OCI-LY7 (cell line): ENCODE results near the gene NOP16. TPM values are rescaled to one million over a fixed set of nuclear protein-coding genes. Genes with fewer than 3 reads are reported as not detected.

Experiments used
- BruUV-seq: library from RNA; stranded (reverse); fragments of 400-500 nt; replicated peaks from 2 replicates; lab custom pipeline; 2021; lab: Mats Ljungman, UMichigan
- CTCF ChIA-PET: fragments of 300-600 bp; sonication (Branson Sonifier 250); formaldehyde crosslinking; loops from one replicate; lab custom pipeline; 2022; ENCODE audit warnings: antibody characterized with exemption; ENCODE audit not compliant: unreplicated experiment; lab: Charles Lee
- POLR2A ChIA-PET: fragments of 300-600 bp; sonication (Branson Sonifier 250); formaldehyde crosslinking; loops from one replicate; lab custom pipeline; 2022; ENCODE audit warnings: antibody characterized with exemption; lab: Charles Lee
- DNase-seq: peaks from one replicate; pipeline ENCODE4 v3.0.0-alpha.2; 2015; ENCODE audit warnings: low spot score
- H2AFZ ChIP-seq: fragments of 200-600 bp; sonication (generic), shearing (Covaris generic); 2 replicates; pipeline ENCODE4 v1.6.1; 2014; ENCODE audit warnings: mild to moderate bottlenecking, antibody characterized with exemption, low read length, moderate library complexity
- H3K27ac ChIP-seq: fragments of 200-600 bp; sonication (generic); 2 replicates; pipeline ENCODE4 v1.5.1; 2014; ENCODE audit warnings: mixed run types, low read depth, mild to moderate bottlenecking, moderate library complexity, low read length, inconsistent platforms; ENCODE audit not compliant: poor library complexity, severe bottlenecking
- H3K36me3 ChIP-seq: fragments of 200-600 bp; sonication (generic); 2 replicates; pipeline ENCODE4 v1.6.1; 2014; ENCODE audit warnings: mild to moderate bottlenecking, antibody characterized with exemption, low read length, moderate library complexity, mixed read lengths; ENCODE audit not compliant: insufficient read depth
- H3K4me1 ChIP-seq: fragments of 200-600 bp; sonication (generic); 2 replicates; pipeline ENCODE4 v1.5.1; 2014; ENCODE audit warnings: mild to moderate bottlenecking, low read length; ENCODE audit not compliant: insufficient read depth, poor library complexity, severe bottlenecking
- H3K4me2 ChIP-seq: fragments of 200-600 bp; sonication (generic); 2 replicates; pipeline ENCODE4 v1.6.1; 2014; ENCODE audit warnings: mild to moderate bottlenecking, low read length
- H3K4me3 ChIP-seq: fragments of 200-600 bp; sonication (generic); 2 replicates; pipeline ENCODE4 v1.5.1; 2014; ENCODE audit warnings: mild to moderate bottlenecking, low read depth, low read length; ENCODE audit not compliant: poor library complexity, severe bottlenecking
- H3K79me2 ChIP-seq: fragments of 200-600 bp; sonication (generic); 2 replicates; pipeline ENCODE4 v1.6.1; 2016; ENCODE audit warnings: low read depth, mild to moderate bottlenecking, low read length, moderate library complexity, mixed read lengths; ENCODE audit not compliant: insufficient read depth
- H3K9me2 ChIP-seq: fragments of 200-600 bp; sonication (generic); 2 replicates; pipeline ENCODE4 v1.6.1; 2016; ENCODE audit warnings: mild to moderate bottlenecking, low read length, mixed read lengths; ENCODE audit not compliant: insufficient read depth
- H3K9me3 ChIP-seq: fragments of 200-600 bp; sonication (generic); 2 replicates; pipeline ENCODE4 v1.6.1; 2014; ENCODE audit warnings: mild to moderate bottlenecking, mixed run types, low read length, mixed read lengths
- H4K20me1 ChIP-seq: fragments of 200-600 bp; sonication (generic); 2 replicates; pipeline ENCODE4 v1.6.1; 2014; ENCODE audit warnings: mild to moderate bottlenecking, antibody characterized with exemption, low read length, moderate library complexity, mixed read lengths; ENCODE audit not compliant: insufficient read depth
- CTCF ChIP-seq: fragments of 200-600 bp; sonication (generic); conservative IDR thresholded peaks from 2 replicates; pipeline ENCODE4 v1.5.1; 2014; ENCODE audit warnings: mild to moderate bottlenecking, antibody characterized with exemption, low read length, moderate library complexity, mixed read lengths
- EZH2phosphoT487 ChIP-seq: fragments of 200-600 bp; sonication (generic); IDR thresholded peaks from 2 replicates; pipeline ENCODE4 v1.6.1; 2018; ENCODE audit warnings: low read depth, borderline replicate concordance, mild to moderate bottlenecking, mixed run types, antibody characterized with exemption, low read length, moderate library complexity, mixed read lengths
- intact Hi-C: fragments of 100-400 bp; cut with micrococcal nuclease; formaldehyde crosslinking; loops from one replicate; pipeline ENCODE4 v1.10.0; 2022; ENCODE audit not compliant: unreplicated experiment
- total RNA-seq, 2 experiments: library from RNA; depleted of rRNA in 1 of 2; stranded (reverse); fragments of >200 nt in 1 of 2; shearing (Covaris generic) in 1 of 2; gene quantifications; 2 replicates each; pipeline ENCODE4 v1.2.3, GENCODE V29; 2014 to 2022

NOP16 gene
- total RNA-seq, 2 experiments from 2014 or later = 83.8 to 86.4 TPM

- DNase-seq = no peak
- no peaks in the 10 kb centered on the region for H3K79me2 ChIP-seq
- intact Hi-C loops = no loop called here
- no peak overlapping the region for H3K27ac ChIP-seq
- H3K4me1 ChIP-seq = no peaks in the 10 kb centered on the region
- H3K9me2 ChIP-seq = no peaks in the 10 kb centered on the region
- H3K4me2 ChIP-seq = no peak overlapping the region
- BruUV-seq = no TSS peak
- peaks cover 35% of the 10 kb centered on the region for H3K9me3 ChIP-seq
- H2AFZ ChIP-seq = no peak overlapping the region
- H3K4me3 ChIP-seq = no peak overlapping the region
- no peaks in the 10 kb centered on the region for H4K20me1 ChIP-seq
- ChIA-PET CTCF (interaction anchor here (0.6 kb wide), 2 partner anchors 10 to 1122 kb away, joined by 3 to 4 read pairs; no protein-coding TSS in a partner anchor), POLR2A (interaction anchor here (0.5 to 1.0 kb wide), 2 partner anchors 30 to 135 kb away, joined by 3 to 7 read pairs; no protein-coding TSS in a partner anchor)
- TF ChIP-seq CTCF = no peak
- no peak for TF ChIP-seq EZH2phosphoT487
- no peaks in the 10 kb centered on the region for H3K36me3 ChIP-seq
These were observed 35.8 kb upstream of the NOP16 start for GRCh38 chr5:176424181-176424580.

GRCh38 chr5:176420972-176421544 lies 32.7 kb upstream of the NOP16 start:
- DNase-seq = no peak
- H3K9me3 ChIP-seq = peaks cover 27% of the 10 kb centered on the region
- BruUV-seq = no TSS peak
- no peaks in the 10 kb centered on the region for H3K9me2 ChIP-seq
- H3K79me2 ChIP-seq = no peaks in the 10 kb centered on the region
- no peaks in the 10 kb centered on the region for H4K20me1 ChIP-seq
- no peak overlapping the region for H3K4me2 ChIP-seq
- no peaks in the 10 kb centered on the region for H3K36me3 ChIP-seq
- ChIA-PET POLR2A (interaction anchor here (0.6 kb wide), 3 partner anchors 47 to 387 kb away, joined by 3 to 7 read pairs (median 4); no protein-coding TSS in a partner anchor), CTCF (interaction anchor here (0.6 kb wide), 1 partner anchor 294 kb away, joined by 3 read pairs; no protein-coding TSS in a partner anchor)
- H3K27ac ChIP-seq = no peak overlapping the region
- H3K4me1 ChIP-seq = peaks cover 7% of the 10 kb centered on the region
- TF ChIP-seq CTCF (no peak), EZH2phosphoT487 (no peak)
- H2AFZ ChIP-seq = no peak overlapping the region
- no peak overlapping the region for H3K4me3 ChIP-seq
- intact Hi-C loops = no loop called here

GRCh38 chr5:176420086-176420485 lies 31.7 kb upstream of the NOP16 start:
- no peaks in the 10 kb centered on the region for H3K9me2 ChIP-seq
- intact Hi-C loops = no loop called here
- H3K9me3 ChIP-seq = peaks cover 17% of the 10 kb centered on the region
- TF ChIP-seq EZH2phosphoT487 (no peak), CTCF (no peak)
- H4K20me1 ChIP-seq = no peaks in the 10 kb centered on the region
- H3K4me2 ChIP-seq = no peak overlapping the region
- ChIA-PET POLR2A (no interaction called here), CTCF (no interaction called here)
- no peak for DNase-seq
- no peak overlapping the region for H3K27ac ChIP-seq
- no peaks in the 10 kb centered on the region for H3K36me3 ChIP-seq
- H3K79me2 ChIP-seq = peaks cover 8% of the 10 kb centered on the region; the same call in 1 of the 2 replicates
- peaks cover 15% of the 10 kb centered on the region for H3K4me1 ChIP-seq
- no peak overlapping the region for H2AFZ ChIP-seq
- BruUV-seq = no TSS peak
- H3K4me3 ChIP-seq = no peak overlapping the region
